K562 (cell line): ENCODE measurements around the gene TBC1D2.

Experiments used
- BRD4 ChIP-seq: fragments of 200-600 bp; sonication (generic); IDR thresholded peaks from 2 replicates; pipeline ENCODE4 v1.6.1; 2017; ENCODE audit warnings: inconsistent platforms
- CHD2 ChIP-seq: IDR thresholded peaks from 2 replicates; pipeline ENCODE4 v1.6.1; 2011; ENCODE audit warnings: low read depth, low read length
- EP300 ChIP-seq: IDR thresholded peaks from 2 replicates; pipeline ENCODE4 v1.6.1; 2012; ENCODE audit warnings: low read length, improper control_type of control experiment
- ZNF224 ChIP-seq: sonication (generic); formaldehyde crosslinking; IDR thresholded peaks from 2 replicates; pipeline ENCODE4 v1.8.0; 2022; ENCODE audit warnings: mild to moderate bottlenecking, missing genetic modification reagents
- TF ChIP-seq, protein P1 (sequence below), 3 experiments: IDR thresholded peaks in 2 of 3; conservative IDR thresholded peaks in 1 of 3; 2 replicates each; pipeline ENCODE4 v1.5.1; 2011 to 2012; ENCODE audit warnings: low read length in 3 of 3, mild to moderate bottlenecking in 3 of 3, control low read depth in 2 of 3, improper control_type of control experiment in 1 of 3, inconsistent platforms in 1 of 3, low read depth in 1 of 3, mixed read lengths in 1 of 3, moderate library complexity in 1 of 3; ENCODE audit not compliant: insufficient read depth in 2 of 3
- TF ChIP-seq, protein P2 (sequence below): fragments of 250-450 bp; sonication (Bioruptor Pico); IDR thresholded peaks from 2 replicates; pipeline ENCODE4 v1.5.0; 2020; ENCODE audit warnings: mild to moderate bottlenecking, borderline replicate concordance

DNA sequence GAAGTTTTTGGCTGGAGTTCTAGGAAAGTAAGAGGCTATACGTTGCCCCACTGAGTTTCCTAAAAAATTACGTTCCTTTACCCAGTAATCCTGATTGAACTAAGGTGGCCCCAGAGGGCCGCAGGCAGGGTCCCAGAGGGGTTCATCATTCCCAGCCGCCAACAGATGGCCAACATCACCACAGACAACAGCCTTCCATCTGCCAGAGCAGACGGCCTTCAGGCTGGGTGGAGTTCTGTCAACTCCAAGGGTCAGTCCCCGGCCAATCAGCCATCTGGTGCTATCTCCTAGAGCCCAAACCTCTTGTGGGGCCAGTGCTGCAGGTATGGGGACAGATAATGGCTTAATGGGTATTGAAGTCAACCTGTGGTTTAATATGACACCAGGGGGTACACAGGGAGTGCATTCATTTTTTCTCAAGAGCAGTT lies 30.4 kb downstream of the TBC1D2 start:
- TF ChIP-seq, protein P1, sequence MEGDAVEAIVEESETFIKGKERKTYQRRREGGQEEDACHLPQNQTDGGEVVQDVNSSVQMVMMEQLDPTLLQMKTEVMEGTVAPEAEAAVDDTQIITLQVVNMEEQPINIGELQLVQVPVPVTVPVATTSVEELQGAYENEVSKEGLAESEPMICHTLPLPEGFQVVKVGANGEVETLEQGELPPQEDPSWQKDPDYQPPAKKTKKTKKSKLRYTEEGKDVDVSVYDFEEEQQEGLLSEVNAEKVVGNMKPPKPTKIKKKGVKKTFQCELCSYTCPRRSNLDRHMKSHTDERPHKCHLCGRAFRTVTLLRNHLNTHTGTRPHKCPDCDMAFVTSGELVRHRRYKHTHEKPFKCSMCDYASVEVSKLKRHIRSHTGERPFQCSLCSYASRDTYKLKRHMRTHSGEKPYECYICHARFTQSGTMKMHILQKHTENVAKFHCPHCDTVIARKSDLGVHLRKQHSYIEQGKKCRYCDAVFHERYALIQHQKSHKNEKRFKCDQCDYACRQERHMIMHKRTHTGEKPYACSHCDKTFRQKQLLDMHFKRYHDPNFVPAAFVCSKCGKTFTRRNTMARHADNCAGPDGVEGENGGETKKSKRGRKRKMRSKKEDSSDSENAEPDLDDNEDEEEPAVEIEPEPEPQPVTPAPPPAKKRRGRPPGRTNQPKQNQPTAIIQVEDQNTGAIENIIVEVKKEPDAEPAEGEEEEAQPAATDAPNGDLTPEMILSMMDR (IDR thresholded peaks at IDR 0.05 in 2 of 3, conservative IDR thresholded peaks at IDR 0.05 in 1 of 3; ENCODE audit: insufficient read depth in 2 of 3, low read depth in 1 of 3, low read length in 3 of 3): peak in 1 of 3 experiments; percentile 22; a peak in 2 of 6 replicates
- TF ChIP-seq CHD2 (peak; percentile 33; the same call in 1 of the 2 replicates), EP300 (peak; percentile 97), BRD4 (no peak), ZNF224 (CRISPR knock-in tag) (no peak)
- TF ChIP-seq, protein P2, sequence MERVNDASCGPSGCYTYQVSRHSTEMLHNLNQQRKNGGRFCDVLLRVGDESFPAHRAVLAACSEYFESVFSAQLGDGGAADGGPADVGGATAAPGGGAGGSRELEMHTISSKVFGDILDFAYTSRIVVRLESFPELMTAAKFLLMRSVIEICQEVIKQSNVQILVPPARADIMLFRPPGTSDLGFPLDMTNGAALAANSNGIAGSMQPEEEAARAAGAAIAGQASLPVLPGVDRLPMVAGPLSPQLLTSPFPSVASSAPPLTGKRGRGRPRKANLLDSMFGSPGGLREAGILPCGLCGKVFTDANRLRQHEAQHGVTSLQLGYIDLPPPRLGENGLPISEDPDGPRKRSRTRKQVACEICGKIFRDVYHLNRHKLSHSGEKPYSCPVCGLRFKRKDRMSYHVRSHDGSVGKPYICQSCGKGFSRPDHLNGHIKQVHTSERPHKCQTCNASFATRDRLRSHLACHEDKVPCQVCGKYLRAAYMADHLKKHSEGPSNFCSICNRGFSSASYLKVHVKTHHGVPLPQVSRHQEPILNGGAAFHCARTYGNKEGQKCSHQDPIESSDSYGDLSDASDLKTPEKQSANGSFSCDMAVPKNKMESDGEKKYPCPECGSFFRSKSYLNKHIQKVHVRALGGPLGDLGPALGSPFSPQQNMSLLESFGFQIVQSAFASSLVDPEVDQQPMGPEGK (CRISPR knock-in tag): no peak
